Rectal smooth muscle tissue (tissue), 1 donor: ENCODE measurements around the gene MASP2.
"Not testable (repeated sequence)": the region's sequence is repeated elsewhere in the genome, so short reads cannot be mapped to it uniquely, and the experiment has no call there.

ENCODE experiments used
- H3K27ac ChIP-seq: one replicate; pipeline ENCODE4 v1.7.0; 2013; ENCODE audit warnings: low read depth, low read length, inconsistent platforms
- H3K27me3 ChIP-seq: one replicate; pipeline ENCODE4 v1.7.0; 2013; ENCODE audit warnings: low read length; ENCODE audit not compliant: control insufficient read depth, insufficient read depth
- H3K36me3 ChIP-seq: one replicate; pipeline ENCODE4 v1.7.0; 2013; ENCODE audit warnings: low read length; ENCODE audit not compliant: control insufficient read depth, insufficient read depth
- H3K4me1 ChIP-seq: one replicate; pipeline ENCODE4 v1.7.0; 2013; ENCODE audit warnings: low read length; ENCODE audit not compliant: control insufficient read depth, insufficient read depth
- H3K4me3 ChIP-seq: one replicate; pipeline ENCODE4 v1.7.0; 2013; ENCODE audit warnings: low read length
- H3K9ac ChIP-seq: one replicate; pipeline ENCODE4 v1.7.0; 2013; ENCODE audit warnings: low read length

The MASP2 gene

DNA sequence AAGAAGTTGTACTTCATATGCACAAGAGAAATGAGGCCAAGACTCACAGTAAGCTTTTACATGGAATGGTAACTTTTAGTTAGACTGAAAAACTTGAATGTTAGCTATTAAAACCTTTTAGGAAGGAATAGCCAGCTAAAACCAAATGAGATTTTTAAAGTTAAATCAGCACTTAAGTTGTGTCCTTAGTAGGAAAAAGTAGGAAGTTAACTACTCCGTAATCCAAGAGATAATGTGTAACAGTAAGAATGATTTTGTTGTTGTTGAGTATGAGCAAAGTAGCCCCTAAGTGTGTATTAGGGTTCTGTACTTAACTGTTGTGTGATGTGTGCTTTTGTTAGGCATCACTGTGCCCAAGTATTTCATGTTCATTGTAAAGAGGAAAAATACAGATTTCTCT is 21.4 kb downstream of the MASP2 start:
- H3K9ac ChIP-seq, result no peak overlapping the region
- peaks cover 32% of the 10 kb centered on the region for H3K36me3 ChIP-seq
- H3K27ac ChIP-seq, result no peak overlapping the region
- no peaks in the 10 kb centered on the region for H3K27me3 ChIP-seq
- no peaks in the 10 kb centered on the region for H3K4me1 ChIP-seq
- H3K4me3 ChIP-seq, result no peak overlapping the region

GRCh38 chr1:11024874-11025203 is 22.2 kb downstream of the MASP2 start:
- no peak overlapping the region for H3K4me3 ChIP-seq
- H3K4me1 ChIP-seq, result no peaks in the 10 kb centered on the region
- H3K27me3 ChIP-seq, result no peaks in the 10 kb centered on the region
- H3K9ac ChIP-seq, result no peak overlapping the region
- H3K36me3 ChIP-seq, result peaks cover 38% of the 10 kb centered on the region
- no peak overlapping the region for H3K27ac ChIP-seq

DNA sequence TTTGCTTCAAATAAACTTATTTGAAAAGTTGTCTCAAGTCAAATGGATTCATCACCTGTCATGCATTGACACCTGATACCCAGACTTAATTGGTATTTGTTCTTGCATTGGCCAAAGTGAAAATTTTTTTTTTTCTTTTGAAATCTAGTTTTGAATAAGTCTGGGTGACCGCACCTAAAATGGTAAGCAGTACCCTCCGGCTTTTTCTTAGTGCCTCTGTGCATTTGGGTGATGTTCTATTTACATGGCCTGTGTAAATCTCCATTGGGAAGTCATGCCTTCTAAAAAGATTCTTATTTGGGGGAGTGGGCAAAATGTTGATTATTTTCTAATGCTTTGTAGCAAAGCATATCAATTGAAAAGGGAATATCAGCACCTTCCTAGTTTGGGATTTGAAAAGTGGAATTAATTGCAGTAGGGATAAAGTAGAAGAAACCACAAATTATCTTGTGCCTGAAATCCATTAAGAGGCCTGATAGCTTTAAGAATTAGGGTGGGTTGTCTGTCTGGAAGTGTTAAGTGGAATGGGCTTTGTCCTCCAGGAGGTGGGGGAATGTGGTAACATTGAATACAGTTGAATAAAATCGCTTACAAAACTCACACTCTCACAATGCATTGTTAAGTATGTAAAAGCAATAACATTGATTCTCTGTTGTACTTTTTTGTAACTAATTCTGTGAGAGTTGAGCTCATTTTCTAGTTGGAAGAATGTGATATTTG is 22.7 kb downstream of the MASP2 start:
- H3K27ac ChIP-seq, result no peak overlapping the region
- no peak overlapping the region for H3K4me3 ChIP-seq
- no peak overlapping the region for H3K9ac ChIP-seq
- no peaks in the 10 kb centered on the region for H3K27me3 ChIP-seq
- peaks cover 40% of the 10 kb centered on the region for H3K36me3 ChIP-seq
- H3K4me1 ChIP-seq, result no peaks in the 10 kb centered on the region

DNA sequence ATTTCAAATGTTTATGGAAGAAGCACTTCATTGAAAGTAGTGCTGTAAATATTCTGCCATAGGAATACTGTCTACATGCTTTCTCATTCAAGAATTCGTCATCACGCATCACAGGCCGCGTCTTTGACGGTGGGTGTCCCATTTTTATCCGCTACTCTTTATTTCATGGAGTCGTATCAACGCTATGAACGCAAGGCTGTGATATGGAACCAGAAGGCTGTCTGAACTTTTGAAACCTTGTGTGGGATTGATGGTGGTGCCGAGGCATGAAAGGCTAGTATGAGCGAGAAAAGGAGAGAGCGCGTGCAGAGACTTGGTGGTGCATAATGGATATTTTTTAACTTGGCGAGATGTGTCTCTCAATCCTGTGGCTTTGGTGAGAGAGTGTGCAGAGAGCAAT is 23.8 kb downstream of the MASP2 start:
- no peak overlapping the region for H3K4me3 ChIP-seq
- no peaks in the 10 kb centered on the region for H3K4me1 ChIP-seq
- H3K27me3 ChIP-seq, result no peaks in the 10 kb centered on the region
- H3K9ac ChIP-seq, result no peak overlapping the region
- H3K27ac ChIP-seq, result no peak overlapping the region
- H3K36me3 ChIP-seq, result peaks cover 42% of the 10 kb centered on the region

DNA sequence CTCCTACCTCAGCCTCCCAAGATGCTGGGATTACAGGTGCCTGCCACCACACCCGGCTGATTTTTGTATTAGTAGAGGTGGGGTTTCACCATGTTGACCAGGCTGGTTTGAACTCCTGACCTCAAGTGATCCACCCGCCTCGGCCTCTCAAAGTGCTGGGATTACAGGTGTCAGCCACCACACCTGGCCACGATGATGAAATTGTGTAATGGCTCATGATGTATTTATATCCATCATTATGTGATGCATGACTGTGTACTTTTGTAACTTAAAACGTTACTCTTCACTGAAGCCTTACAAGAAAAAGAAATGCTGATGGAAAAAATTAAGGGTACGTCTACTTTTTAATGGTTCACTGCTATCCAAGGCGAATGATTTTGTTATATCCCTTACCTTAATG is 27.1 kb downstream of the MASP2 start:
- Histone ChIP-seq H3K9ac (no peak overlapping the region), H3K4me3 (no peak overlapping the region), H3K4me1 (no peaks in the 10 kb centered on the region), H3K27ac (no peak overlapping the region), H3K27me3 (no peaks in the 10 kb centered on the region), H3K36me3 (peaks cover 42% of the 10 kb centered on the region)

- H3K4me1 ChIP-seq, H3K4me3 ChIP-seq, H3K27me3 ChIP-seq, H3K9ac ChIP-seq, H3K27ac ChIP-seq: not testable (repeated sequence)
- H3K36me3 ChIP-seq, result peaks cover 44% of the 10 kb centered on the region
Measured at GRCh38 chr1:11019358-11019757, 27.7 kb downstream of the MASP2 start.

- Histone ChIP-seq H3K9ac (peak overlapping the region; percentile 10), H3K27me3 (no peaks in the 10 kb centered on the region), H3K4me3 (peak overlapping the region; percentile 91), H3K27ac (peak overlapping the region; percentile 96), H3K36me3 (peaks cover 16% of the 10 kb centered on the region), H3K4me1 (peaks cover 12% of the 10 kb centered on the region)
Measured at GRCh38 chr1:11013160-11013531, 33.9 kb downstream of the MASP2 start.

- peak within 1 kb of the TSS; percentile 91 for H3K4me3 ChIP-seq
- no peaks in the 10 kb centered on the region for H3K27me3 ChIP-seq
- H3K4me1 ChIP-seq, result peaks cover 12% of the 10 kb centered on the region
- H3K36me3 ChIP-seq, result peaks cover 16% of the 10 kb centered on the region
- peak within 1 kb of the TSS; percentile 96 for H3K27ac ChIP-seq
- peak within 1 kb of the TSS; percentile 97 for H3K9ac ChIP-seq
Measured at GRCh38 chr1:11012260-11013159, 34.5 kb downstream of the MASP2 start, which contains the start of gene TARDBP. TARDBP (plus strand) TSS chr1:11012654; CDS start chr1:11013728, 1,074 bp downstream.

DNA sequence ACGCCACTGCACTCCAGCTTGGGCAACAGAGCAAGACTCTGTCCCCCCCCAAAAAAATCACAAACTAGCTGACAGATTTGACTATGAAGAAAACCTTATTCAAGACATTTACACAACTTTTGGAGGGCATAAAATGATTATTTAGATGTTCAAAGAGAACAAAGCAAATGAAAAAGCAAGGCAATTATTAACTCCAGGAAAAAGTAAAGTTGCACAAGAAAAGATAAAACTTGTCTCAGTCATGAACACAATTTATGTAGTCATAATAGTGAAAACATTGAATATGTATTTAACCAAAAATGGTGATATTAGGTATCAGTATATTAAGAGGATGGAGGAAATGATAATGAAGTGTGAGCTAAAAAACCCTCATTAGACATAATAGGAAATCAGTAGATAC is 46.5 kb downstream of the MASP2 start:
- H3K4me3 ChIP-seq, result no peak overlapping the region
- no peaks in the 10 kb centered on the region for H3K36me3 ChIP-seq
- no peak overlapping the region for H3K27ac ChIP-seq
- H3K9ac ChIP-seq, result no peak overlapping the region
- H3K27me3 ChIP-seq, result no peaks in the 10 kb centered on the region
- no peaks in the 10 kb centered on the region for H3K4me1 ChIP-seq

GRCh38 chr1:10996100-10996499 is 50.9 kb downstream of the MASP2 start:
- Histone ChIP-seq H3K9ac (no peak overlapping the region), H3K4me1 (no peaks in the 10 kb centered on the region), H3K36me3 (no peaks in the 10 kb centered on the region), H3K4me3 (no peak overlapping the region), H3K27me3 (no peaks in the 10 kb centered on the region), H3K27ac (no peak overlapping the region)

- H3K4me1 ChIP-seq, result no peaks in the 10 kb centered on the region
- H3K27ac ChIP-seq, result no peak overlapping the region
- H3K36me3 ChIP-seq, result no peaks in the 10 kb centered on the region
- no peak overlapping the region for H3K4me3 ChIP-seq
- no peaks in the 10 kb centered on the region for H3K27me3 ChIP-seq
- H3K9ac ChIP-seq, result no peak overlapping the region
Measured at GRCh38 chr1:10992864-10993263, 54.2 kb downstream of the MASP2 start.

- H3K27ac ChIP-seq, H3K4me3 ChIP-seq, H3K4me1 ChIP-seq, H3K36me3 ChIP-seq, H3K9ac ChIP-seq, H3K27me3 ChIP-seq: not testable (repeated sequence)
Measured at GRCh38 chr1:10992004-10992403, 55.0 kb downstream of the MASP2 start.

DNA sequence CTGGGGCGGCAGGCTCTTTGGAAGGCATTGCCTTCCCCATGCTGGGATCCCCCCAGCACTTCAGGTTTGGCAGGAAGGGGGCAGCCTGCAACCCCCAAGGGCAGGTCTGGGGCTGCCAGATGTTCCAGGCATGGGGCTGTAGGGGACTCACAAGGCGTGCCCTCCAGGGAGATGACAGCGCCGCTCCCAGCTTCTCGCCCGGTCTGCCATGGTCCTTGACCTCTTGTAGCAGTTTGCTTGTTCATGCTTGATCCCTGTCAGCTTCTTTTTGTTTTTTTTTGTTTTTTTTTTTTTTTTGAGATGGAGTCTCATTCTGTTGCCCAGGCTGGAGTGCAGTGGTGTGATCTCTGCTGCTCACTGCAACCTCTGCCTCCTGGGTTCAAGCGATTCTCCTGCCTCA is 56.2 kb downstream of the MASP2 start:
- H3K27me3 ChIP-seq, result no peaks in the 10 kb centered on the region

More for the DNA sequence above, 56.2 kb downstream of the MASP2 start:
- no peak overlapping the region for H3K9ac ChIP-seq
- no peak overlapping the region for H3K4me3 ChIP-seq
- no peak overlapping the region for H3K27ac ChIP-seq
- no peaks in the 10 kb centered on the region for H3K36me3 ChIP-seq
- H3K4me1 ChIP-seq, result no peaks in the 10 kb centered on the region
